Glutamatergic neuron (in vitro differentiated cells): ENCODE measurements around the gene TACR1. TPM values are rescaled to one million over a fixed set of nuclear protein-coding genes. Genes with fewer than 3 reads are reported as not detected.
"Not testable (repeated sequence)": the region's sequence is repeated elsewhere in the genome, so short reads cannot be mapped to it uniquely, and the experiment has no call there.

Experiments
- DNase-seq: peaks from one replicate; pipeline ENCODE4 v3.0.0; 2022
- H3K27ac Mint-ChIP-seq: one replicate; pipeline ENCODE4 v1.8.0; 2020; ENCODE audit warnings: mild to moderate bottlenecking, mixed read lengths, inconsistent platforms; ENCODE audit not compliant: unreplicated experiment
- H3K27me3 Mint-ChIP-seq: one replicate; pipeline ENCODE4 v1.8.0; 2020; ENCODE audit warnings: mild to moderate bottlenecking, moderate library complexity, mixed read lengths, inconsistent platforms; ENCODE audit not compliant: unreplicated experiment
- H3K36me3 Mint-ChIP-seq: one replicate; pipeline ENCODE4 v1.8.0; 2020; ENCODE audit warnings: mild to moderate bottlenecking, mixed read lengths, inconsistent platforms; ENCODE audit not compliant: unreplicated experiment
- H3K4me1 Mint-ChIP-seq: one replicate; pipeline ENCODE4 v1.8.0; 2020; ENCODE audit warnings: mild to moderate bottlenecking, low read depth, mixed read lengths, inconsistent platforms; ENCODE audit not compliant: unreplicated experiment
- H3K4me3 Mint-ChIP-seq: one replicate; pipeline ENCODE4 v1.8.0; 2020; ENCODE audit warnings: mild to moderate bottlenecking, mixed read lengths, inconsistent platforms; ENCODE audit not compliant: unreplicated experiment
- H3K9me3 Mint-ChIP-seq: one replicate; pipeline ENCODE4 v1.8.0; 2020; ENCODE audit warnings: mild to moderate bottlenecking, moderate library complexity, mixed read lengths, inconsistent platforms; ENCODE audit not compliant: unreplicated experiment
- CTCF ChIP-seq: fragments of 200-600 bp; sonication (generic); IDR thresholded peaks from one replicate; pipeline ENCODE4 v1.5.0; 2021; ENCODE audit not compliant: partially characterized antibody, unreplicated experiment
- total RNA-seq: library from RNA; stranded (reverse); fragmentation: NEBNext Ultra II Directional; extraction: Animal tissue kit (Norgen Biotek cat#: 25700); gene quantifications from one replicate; pipeline ENCODE4 v1.2.1, GENCODE V29; 2021; ENCODE audit not compliant: unreplicated experiment

The TACR1 gene
- total RNA-seq, 1 donor from 2014 or later: 0.17 TPM

DNA sequence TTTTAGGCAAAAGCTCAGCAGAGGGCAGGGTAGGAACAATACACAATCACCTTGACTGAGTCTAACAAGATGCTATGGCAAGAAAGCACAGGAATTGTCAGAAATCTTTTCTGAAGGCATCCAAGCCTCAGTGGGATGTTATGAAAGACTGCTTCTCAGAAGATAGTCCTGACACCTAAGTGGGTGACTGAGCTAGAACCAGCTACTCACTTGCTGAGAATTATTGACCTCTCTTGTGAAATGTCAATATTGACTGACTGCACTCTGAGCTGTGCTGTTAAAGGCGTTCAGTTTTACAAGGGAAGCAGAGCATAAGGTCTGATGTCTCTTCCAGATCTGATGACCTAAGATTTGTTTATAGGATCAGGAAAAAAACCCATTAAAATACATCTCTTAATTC, 46.1 kb downstream of the TACR1 start:
- Mint-ChIP-seq H3K27ac (no peak overlapping the region), H3K27me3 (no peaks in the 10 kb centered on the region), H3K9me3 (peaks cover 6% of the 10 kb centered on the region), H3K4me3 (no peak overlapping the region), H3K36me3 (peaks cover 6% of the 10 kb centered on the region), H3K4me1 (peaks cover 8% of the 10 kb centered on the region)
- no peak for TF ChIP-seq CTCF
- no peak for DNase-seq

- not testable (repeated sequence) for H3K4me1 Mint-ChIP-seq, H3K4me3 Mint-ChIP-seq, H3K36me3 Mint-ChIP-seq, H3K27ac Mint-ChIP-seq, DNase-seq, H3K9me3 Mint-ChIP-seq, H3K27me3 Mint-ChIP-seq
Observed at GRCh38 chr2:75152243-75152642, 47.1 kb downstream of the TACR1 start.

DNA sequence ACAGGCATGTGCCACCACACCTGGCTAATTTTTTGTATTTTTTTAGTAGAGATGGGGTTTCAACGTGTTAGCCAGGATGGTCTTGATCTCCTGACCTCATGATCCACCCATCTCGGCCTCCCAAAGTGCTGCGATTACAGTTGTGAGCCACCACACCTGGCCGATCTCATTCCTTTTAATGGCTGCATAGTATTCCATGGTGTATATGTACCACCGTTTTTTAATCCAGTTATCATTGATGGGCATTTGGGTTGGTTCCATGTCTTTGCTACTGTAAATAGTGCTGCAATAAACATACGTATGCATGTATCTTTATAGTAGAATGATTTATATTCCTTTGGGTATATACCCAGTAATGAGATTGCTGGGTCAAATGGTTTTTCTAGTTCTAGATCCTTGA, 51.4 kb downstream of the TACR1 start:
- H3K36me3 Mint-ChIP-seq, H3K9me3 Mint-ChIP-seq, H3K27ac Mint-ChIP-seq, H3K27me3 Mint-ChIP-seq, H3K4me1 Mint-ChIP-seq, H3K4me3 Mint-ChIP-seq, DNase-seq: not testable (repeated sequence)

- Mint-ChIP-seq H3K4me3 (no peak overlapping the region), H3K27ac (no peak overlapping the region), H3K27me3 (no peaks in the 10 kb centered on the region), H3K4me1 (no peaks in the 10 kb centered on the region), H3K36me3 (peaks cover 6% of the 10 kb centered on the region), H3K9me3 (peaks cover 3% of the 10 kb centered on the region)
- DNase-seq: no peak
- no peak for TF ChIP-seq CTCF
Observed at GRCh38 chr2:75146606-75147332, 52.6 kb downstream of the TACR1 start.

DNA sequence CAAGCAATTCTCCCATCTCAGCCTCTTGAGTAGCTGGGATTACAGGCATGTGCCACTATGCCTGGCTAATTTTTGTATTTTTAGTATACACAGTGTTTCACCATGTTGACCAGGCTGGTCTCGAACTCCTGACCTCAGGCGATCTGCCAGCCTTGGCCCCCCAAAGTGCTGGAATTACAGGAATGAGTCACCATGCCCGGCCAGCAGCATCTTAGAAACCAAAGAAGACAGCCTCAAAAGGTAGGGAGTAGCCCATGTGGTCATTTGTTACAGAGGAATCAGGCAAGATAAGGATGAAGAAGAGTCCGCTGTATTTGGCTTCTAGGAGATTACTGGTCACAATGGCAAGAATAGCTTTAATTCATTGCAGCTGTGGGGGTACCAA, 53.1 kb downstream of the TACR1 start:
- H3K27me3 Mint-ChIP-seq, H3K9me3 Mint-ChIP-seq: not testable (repeated sequence)

DNA sequence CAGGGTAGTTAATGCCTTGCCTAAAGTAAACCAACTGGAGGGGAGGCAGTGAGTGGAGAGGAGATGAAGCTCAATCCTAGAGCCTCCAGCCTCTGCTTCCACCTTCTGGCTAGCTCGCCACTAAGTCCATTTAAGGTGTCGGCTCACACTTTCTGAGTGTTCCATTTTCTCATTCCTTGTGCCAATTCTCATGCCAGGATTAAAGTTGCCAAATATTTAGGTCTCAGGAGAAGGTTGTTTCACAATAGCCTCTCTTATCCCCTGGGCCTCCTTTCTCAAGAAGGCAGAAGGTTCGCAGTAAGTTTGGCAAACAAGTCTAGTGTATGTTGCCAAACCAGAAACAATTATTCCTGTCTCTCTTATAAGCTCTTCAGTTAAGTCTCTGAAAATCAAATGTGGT, 57.2 kb downstream of the TACR1 start:
- no peak for TF ChIP-seq CTCF
- DNase-seq: no peak
- Mint-ChIP-seq H3K4me1 (no peaks in the 10 kb centered on the region), H3K36me3 (no peaks in the 10 kb centered on the region), H3K27me3 (no peaks in the 10 kb centered on the region), H3K4me3 (no peak overlapping the region), H3K9me3 (no peaks in the 10 kb centered on the region), H3K27ac (no peak overlapping the region)

More for the DNA sequence above, 53.1 kb downstream of the TACR1 start:
- H3K4me3 Mint-ChIP-seq, H3K36me3 Mint-ChIP-seq, DNase-seq, H3K4me1 Mint-ChIP-seq, H3K27ac Mint-ChIP-seq: not testable (repeated sequence)
